GM18517 (cell line): Measurements from ENCODE around the gene BDP1.
"Not testable (repeated sequence)": the region's sequence is repeated elsewhere in the genome, so short reads cannot be mapped to it uniquely, and the experiment has no call there.

Experiments used
- ATAC-seq: cut with Tn5 transposase; IDR thresholded peaks from one replicate; pipeline ENCODE4 v1.9.1; 2021; ENCODE audit warnings: mild to moderate bottlenecking, moderate library complexity; ENCODE audit not compliant: unreplicated experiment

BDP1 gene

DNA sequence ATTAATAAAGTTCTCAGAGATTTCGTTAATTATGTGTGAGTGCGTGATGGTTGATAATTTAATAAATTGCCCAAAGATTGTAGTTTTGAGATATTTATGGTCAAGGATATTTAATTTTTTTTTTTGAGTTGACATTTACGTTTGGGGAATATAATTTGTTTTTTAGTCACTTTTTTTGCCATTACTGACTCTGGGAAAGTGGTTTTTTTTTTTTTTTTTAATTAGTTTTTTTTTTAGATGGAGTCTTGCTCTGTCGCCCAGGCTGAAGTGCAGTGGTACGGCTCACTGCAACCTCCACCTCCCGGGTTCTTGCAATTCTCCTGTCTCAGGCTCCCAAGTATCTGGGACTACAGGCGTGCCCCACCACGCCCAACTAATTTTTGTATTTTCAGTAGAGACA lies 1.7 kb downstream of the BDP1 start:
- ATAC-seq: no peak

- no peak for ATAC-seq
Measured at GRCh38 chr5:71460693-71461092, 5.2 kb downstream of the BDP1 start.

DNA sequence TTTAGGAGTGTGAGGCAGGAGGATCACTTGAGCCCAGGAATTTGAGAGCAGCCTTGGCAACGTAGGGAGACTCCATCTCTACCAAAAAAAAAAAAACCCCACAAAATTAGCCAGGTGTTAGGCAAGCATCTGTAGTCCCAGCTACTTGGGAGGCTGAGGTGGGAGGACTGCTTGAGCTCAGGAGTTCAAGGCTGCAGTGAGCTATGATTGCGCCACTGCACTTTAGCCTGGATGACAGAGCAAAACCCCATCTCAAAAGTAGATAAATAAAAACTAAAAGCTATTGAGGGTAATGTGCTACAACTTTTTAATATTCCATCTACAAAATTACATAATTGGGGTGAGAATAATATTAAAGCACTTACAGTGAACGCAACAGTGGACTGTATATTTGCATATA lies 5.9 kb downstream of the BDP1 start:
- ATAC-seq: no peak

- no peak for ATAC-seq
Measured at GRCh38 chr5:71471193-71471592, 15.7 kb downstream of the BDP1 start.

GRCh38 chr5:71475788-71476384 lies 20.4 kb downstream of the BDP1 start:
- ATAC-seq: no peak

DNA sequence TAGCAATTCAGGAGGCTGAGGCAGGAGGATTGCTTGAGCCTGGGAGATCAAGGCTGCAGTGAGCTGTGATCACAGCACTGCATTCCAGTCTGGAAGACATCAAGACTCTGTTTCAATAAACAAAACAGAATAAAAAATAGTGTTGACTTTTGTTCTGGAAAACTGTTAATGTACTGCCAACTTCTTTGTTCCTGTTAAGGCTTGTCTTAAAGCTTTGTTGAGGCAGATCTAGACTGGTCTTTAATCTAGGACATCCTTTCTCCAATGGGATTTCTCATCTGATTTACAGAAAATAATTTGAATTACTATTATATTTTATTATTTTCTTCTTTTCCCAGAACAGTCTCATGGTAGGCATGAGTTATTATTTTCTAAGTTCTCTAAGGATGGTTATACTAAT lies 26.0 kb downstream of the BDP1 start:
- no peak for ATAC-seq

- no peak for ATAC-seq
Measured at GRCh38 chr5:71482132-71482531, 26.7 kb downstream of the BDP1 start.

- ATAC-seq: no peak
Measured at GRCh38 chr5:71483355-71483754, 27.9 kb downstream of the BDP1 start.

- ATAC-seq: no peak
Measured at GRCh38 chr5:71492817-71493615, 37.6 kb downstream of the BDP1 start.

DNA sequence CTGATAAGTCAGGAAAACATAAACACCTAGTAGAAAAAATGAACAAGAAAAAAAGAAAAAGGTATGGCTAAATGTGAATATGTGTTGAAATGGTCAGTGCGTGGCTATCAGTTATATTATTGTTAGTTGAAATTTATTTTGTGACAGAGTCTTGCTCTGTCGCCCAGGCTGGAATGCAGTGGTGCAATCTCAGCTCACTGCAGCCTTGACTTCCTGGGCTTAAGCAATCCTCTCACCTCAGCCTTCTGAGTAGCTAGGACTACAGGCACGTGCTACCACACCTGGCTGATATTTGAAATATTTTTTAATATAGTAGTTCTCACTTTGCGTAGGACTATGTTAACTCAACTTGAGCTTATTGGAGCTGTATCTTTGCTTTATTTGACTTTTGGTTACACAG lies 38.8 kb downstream of the BDP1 start:
- ATAC-seq: not testable (repeated sequence)

- not testable (repeated sequence) for ATAC-seq
Measured at GRCh38 chr5:71498756-71499155, 43.3 kb downstream of the BDP1 start.

DNA sequence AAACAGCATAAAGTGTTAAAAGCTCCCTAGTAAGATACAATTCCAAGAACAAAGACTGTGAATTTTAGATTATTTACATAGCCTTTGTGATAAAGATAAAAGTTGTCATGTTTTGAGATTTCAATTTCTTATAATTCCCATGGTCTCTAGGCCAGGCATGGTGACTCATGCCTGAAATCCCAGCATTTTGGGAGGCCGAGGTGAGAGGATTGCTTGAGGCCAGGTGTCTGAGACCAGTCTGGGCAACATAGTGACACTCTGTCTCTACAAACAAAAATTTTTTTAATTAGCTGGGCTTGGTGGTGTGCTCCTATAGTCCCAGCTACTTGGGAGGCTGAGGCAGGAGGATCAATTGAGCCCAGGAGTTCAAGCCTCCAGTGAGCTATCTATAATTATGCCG lies 48.1 kb downstream of the BDP1 start:
- ATAC-seq: no peak

DNA sequence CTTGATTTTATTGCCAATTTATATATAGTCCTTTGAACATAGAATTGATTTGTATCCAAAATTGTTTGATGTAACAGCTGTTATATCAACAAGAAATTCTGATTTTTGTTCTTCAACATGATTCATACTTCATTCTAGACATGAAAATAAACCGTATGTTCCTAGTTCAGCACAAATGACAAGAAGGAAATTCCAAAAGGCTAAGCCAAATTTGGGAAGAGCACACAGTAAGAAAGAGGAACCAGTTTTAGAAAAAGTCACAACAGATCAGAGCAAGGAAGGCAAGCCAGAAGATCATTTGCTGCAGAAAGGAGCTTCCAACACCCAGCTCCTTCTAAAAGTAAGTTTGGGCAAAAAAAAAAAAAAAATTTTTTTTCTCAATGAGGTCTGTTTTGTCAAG lies 66.7 kb downstream of the BDP1 start:
- no peak for ATAC-seq

- ATAC-seq: not testable (repeated sequence)
Measured at GRCh38 chr5:71525611-71526010, 70.2 kb downstream of the BDP1 start.

GRCh38 chr5:71528206-71528605 lies 72.8 kb downstream of the BDP1 start:
- ATAC-seq: no peak

DNA sequence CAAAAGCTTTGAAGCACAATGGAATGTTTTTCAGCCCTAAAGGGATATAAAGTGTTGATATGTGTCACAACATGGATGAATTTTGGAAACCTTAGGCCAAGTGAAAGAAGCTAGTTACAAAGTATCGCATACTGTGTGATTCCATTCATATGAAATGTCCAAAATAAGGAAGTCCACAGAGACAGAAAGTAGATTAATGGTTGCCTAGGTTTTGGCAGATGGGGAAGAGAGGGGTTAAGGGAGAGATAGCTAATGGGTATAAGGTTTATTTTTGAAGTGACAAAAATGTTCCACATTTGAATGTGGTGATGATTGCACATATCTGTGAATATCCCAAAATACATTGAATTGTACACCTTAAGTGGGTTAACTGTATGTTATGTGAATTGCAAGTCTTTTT lies 74.2 kb downstream of the BDP1 start:
- no peak for ATAC-seq

GRCh38 chr5:71533142-71533541 lies 77.7 kb downstream of the BDP1 start:
- no peak for ATAC-seq

GRCh38 chr5:71533615-71534014 lies 78.2 kb downstream of the BDP1 start:
- ATAC-seq: no peak

DNA sequence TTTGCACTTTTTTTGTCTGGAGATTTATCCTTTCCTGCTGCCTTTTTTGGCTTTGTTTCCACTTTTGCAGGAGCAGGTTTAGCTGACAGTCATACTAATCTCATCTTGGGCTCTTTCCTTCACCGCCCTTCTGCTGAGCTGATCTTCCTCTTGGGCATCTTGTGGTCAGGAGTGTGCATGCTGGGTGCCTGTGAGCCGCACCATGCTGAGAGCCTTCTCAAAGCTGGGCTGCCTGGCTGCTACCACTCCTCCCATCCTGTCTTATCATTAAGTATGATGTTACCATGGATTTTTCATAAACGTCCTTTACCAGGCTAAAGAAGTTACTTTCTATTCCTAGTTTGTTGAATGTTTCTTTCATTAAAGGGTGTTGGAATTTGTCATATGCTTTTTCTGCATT lies 82.2 kb downstream of the BDP1 start:
- no peak for ATAC-seq

DNA sequence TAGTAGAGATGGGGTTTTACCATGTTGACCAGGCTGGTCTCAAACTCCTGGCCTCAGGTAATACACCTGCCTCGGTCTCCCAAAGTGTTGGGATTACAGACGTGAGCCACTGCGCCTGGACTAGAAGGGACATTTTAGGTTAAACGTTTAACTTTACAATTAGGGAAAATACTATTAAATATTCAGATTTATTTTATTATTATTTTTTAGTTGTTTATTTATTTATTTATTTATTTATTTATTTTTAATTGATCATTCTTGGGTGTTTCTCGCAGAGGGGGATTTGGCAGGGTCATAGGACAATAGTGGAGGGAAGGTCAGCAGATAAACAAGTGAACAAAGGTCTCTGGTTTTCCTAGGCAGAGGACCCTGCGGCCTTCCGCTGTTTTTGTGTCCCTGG lies 95.4 kb downstream of the BDP1 start:
- not testable (repeated sequence) for ATAC-seq

- not testable (repeated sequence) for ATAC-seq
Measured at GRCh38 chr5:71551582-71551981, 96.1 kb downstream of the BDP1 start.

- ATAC-seq: not testable (repeated sequence)
Measured at GRCh38 chr5:71552026-71552749, 96.7 kb downstream of the BDP1 start.
